Measurements from ENCODE around the gene ALG12.

DNA sequence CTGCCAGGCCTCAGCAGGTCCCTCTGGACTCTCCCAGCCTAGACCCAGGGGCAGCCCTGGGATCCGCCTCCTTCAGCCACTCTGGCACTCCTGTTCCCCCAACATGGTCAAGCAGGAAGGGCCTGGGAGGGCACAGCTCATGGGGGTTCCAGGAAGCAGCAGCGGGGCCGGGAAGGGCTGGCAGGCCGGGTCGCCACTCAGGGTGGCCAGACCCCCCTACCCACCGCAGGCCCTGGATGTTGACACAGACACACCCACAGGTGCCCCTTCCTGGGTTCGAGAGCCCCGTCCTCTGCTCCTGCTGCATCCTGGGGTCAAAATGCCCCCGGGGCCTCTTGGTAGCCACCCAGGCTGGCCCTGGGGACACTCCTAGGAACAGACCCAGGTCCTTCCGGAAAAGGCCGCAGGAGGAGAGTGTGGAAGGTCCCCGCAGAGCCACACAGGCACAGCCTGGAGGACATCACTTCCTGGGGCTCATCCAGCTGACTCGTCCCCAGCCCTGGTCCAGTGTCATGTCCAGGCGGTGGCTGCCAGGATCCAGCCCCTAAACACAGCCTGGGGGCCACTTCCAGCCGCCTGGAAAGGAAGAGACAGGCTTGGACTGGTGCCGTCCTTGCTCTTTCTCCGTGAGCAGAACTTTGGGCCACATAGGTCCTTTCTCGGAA, 35.6 kb upstream of the ALG12 start:
- TF ChIP-seq, protein P1, sequence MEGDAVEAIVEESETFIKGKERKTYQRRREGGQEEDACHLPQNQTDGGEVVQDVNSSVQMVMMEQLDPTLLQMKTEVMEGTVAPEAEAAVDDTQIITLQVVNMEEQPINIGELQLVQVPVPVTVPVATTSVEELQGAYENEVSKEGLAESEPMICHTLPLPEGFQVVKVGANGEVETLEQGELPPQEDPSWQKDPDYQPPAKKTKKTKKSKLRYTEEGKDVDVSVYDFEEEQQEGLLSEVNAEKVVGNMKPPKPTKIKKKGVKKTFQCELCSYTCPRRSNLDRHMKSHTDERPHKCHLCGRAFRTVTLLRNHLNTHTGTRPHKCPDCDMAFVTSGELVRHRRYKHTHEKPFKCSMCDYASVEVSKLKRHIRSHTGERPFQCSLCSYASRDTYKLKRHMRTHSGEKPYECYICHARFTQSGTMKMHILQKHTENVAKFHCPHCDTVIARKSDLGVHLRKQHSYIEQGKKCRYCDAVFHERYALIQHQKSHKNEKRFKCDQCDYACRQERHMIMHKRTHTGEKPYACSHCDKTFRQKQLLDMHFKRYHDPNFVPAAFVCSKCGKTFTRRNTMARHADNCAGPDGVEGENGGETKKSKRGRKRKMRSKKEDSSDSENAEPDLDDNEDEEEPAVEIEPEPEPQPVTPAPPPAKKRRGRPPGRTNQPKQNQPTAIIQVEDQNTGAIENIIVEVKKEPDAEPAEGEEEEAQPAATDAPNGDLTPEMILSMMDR (IDR thresholded peaks at IDR 0.05): no peak
- no peak for TF ChIP-seq EZH2 (IDR thresholded peaks at IDR 0.05; ENCODE audit: borderline replicate concordance, insufficient read depth, low read depth, low read length, poor library complexity, severe bottlenecking)

Data from B cell (primary cell).